CD4-positive, CD25-positive, alpha-beta regulatory T cell (primary cell): Measurements from ENCODE around the gene AAR2. TPM values are rescaled to one million over a fixed set of nuclear protein-coding genes. Genes with fewer than 3 reads are reported as not detected.
A peak's percentile ranks its signal among the peaks of the same experiment; 100 is the strongest.

Experiments used
- ATAC-seq, 2 donors: fragments of 150-1000 bp; cut with Tn5 transposase; one replicate each; pipeline ENCODE4 v1.10.0; 2021; ENCODE audit warnings: low read depth in 2 of 2, moderate number of reproducible peaks in 2 of 2, moderate library complexity in 1 of 2
- DNase-seq, 3 donors: peaks; one replicate each; pipeline versions ENCODE4 v3.0.0 to v3.0.0-alpha.2; 2012 to 2022; ENCODE audit warnings: mixed read lengths in 1 of 3
- H3K27ac ChIP-seq: one replicate; pipeline ENCODE4 v1.7.0; 2013; ENCODE audit warnings: mild to moderate bottlenecking, low read length; ENCODE audit not compliant: insufficient read depth, poor library complexity, severe bottlenecking
- H3K27me3 ChIP-seq: one replicate; pipeline ENCODE4 v1.7.0; 2013; ENCODE audit warnings: low read length; ENCODE audit not compliant: control insufficient read depth, insufficient read depth
- H3K36me3 ChIP-seq: one replicate; pipeline ENCODE4 v1.7.0; 2013; ENCODE audit warnings: mild to moderate bottlenecking, low read length, moderate library complexity; ENCODE audit not compliant: control insufficient read depth, insufficient read depth
- H3K4me1 ChIP-seq: 2 replicates; pipeline ENCODE4 v1.7.0; 2013; ENCODE audit warnings: mild to moderate bottlenecking, low read length; ENCODE audit not compliant: insufficient read depth, control insufficient read depth, poor library complexity, severe bottlenecking
- H3K4me3 ChIP-seq: one replicate; pipeline ENCODE4 v1.7.0; 2013; ENCODE audit warnings: low read depth, mild to moderate bottlenecking, low read length, moderate library complexity
- H3K9me3 ChIP-seq, 2 experiments: 1 replicate in 1 of 2; 2 replicates in 1 of 2; pipeline ENCODE4 v1.7.0; 2013; ENCODE audit warnings: low read length in 2 of 2, mild to moderate bottlenecking in 1 of 2, moderate library complexity in 1 of 2; ENCODE audit not compliant: control insufficient read depth in 2 of 2
- H3K27ac Mint-ChIP-seq, 3 donors: one replicate each; pipeline ENCODE4 v1.8.0; 2020 to 2022; ENCODE audit warnings: mild to moderate bottlenecking in 3 of 3, mixed read lengths in 3 of 3, moderate library complexity in 2 of 3
- H3K27me3 Mint-ChIP-seq: one replicate; pipeline ENCODE4 v1.8.0; 2022; ENCODE audit warnings: mild to moderate bottlenecking, mixed read lengths
- H3K36me3 Mint-ChIP-seq: one replicate; pipeline ENCODE4 v1.8.0; 2020; ENCODE audit warnings: mixed read lengths
- H3K4me1 Mint-ChIP-seq, 4 donors: one replicate each; pipeline ENCODE4 v1.8.0; 2020 to 2022; ENCODE audit warnings: mixed read lengths in 4 of 4, mild to moderate bottlenecking in 1 of 4
- H3K4me3 Mint-ChIP-seq, 4 donors: one replicate each; pipeline ENCODE4 v1.8.0; 2020 to 2022; ENCODE audit warnings: mild to moderate bottlenecking in 4 of 4, mixed read lengths in 4 of 4, moderate library complexity in 3 of 4
- H3K9me3 Mint-ChIP-seq, 7 donors: one replicate each; pipeline ENCODE4 v1.8.0; 2020 to 2022; ENCODE audit warnings: mixed read lengths in 7 of 7, mild to moderate bottlenecking in 3 of 7, moderate library complexity in 2 of 7
- polyA plus RNA-seq, 4 donors: library from polyadenylated mRNA; unstranded; fragments of 300-500 nt; fragmentation: Illumina TruSeq; gene quantifications; one replicate each; pipeline ENCODE4 v1.2.3, GENCODE V29; 2021
- total RNA-seq: library from RNA; stranded (reverse); gene quantifications from one replicate; pipeline ENCODE4 v1.2.3, GENCODE V29; 2022

Gene AAR2
- total and polyA plus RNA-seq, 5 donors from 2014 or later = 18.0 to 58.3 (median 49.0) TPM

- no peak for DNase-seq
- no peak for ATAC-seq
- Histone ChIP-seq H3K36me3 (no peaks in the 10 kb centered on the region), H3K27me3 (no peaks in the 10 kb centered on the region), H3K4me3 (no peak overlapping the region), H3K4me1 (no peaks in the 10 kb centered on the region), H3K9me3 (no peaks in the 10 kb centered on the region), H3K27ac (no peak overlapping the region)
- Mint-ChIP-seq H3K9me3 (no peaks in the 10 kb centered on the region), H3K36me3 (no peaks in the 10 kb centered on the region), H3K27me3 (peaks cover 5% of the 10 kb centered on the region), H3K4me1 (no peaks in the 10 kb centered on the region), H3K4me3 (no peak overlapping the region), H3K27ac (no peak overlapping the region)
Measured at GRCh38 chr20:36213362-36213761, 22.9 kb upstream of the AAR2 start.

GRCh38 chr20:36214684-36215256, 21.5 kb upstream of the AAR2 start:
- H3K4me1 Mint-ChIP-seq = no peaks in the 10 kb centered on the region
- no peaks in the 10 kb centered on the region for H3K9me3 Mint-ChIP-seq
- peak in 2 of 3 donors; percentile 11 to 18 for DNase-seq
- Histone ChIP-seq H3K4me3 (no peak overlapping the region), H3K27ac (no peak overlapping the region), H3K27me3 (no peaks in the 10 kb centered on the region), H3K36me3 (no peaks in the 10 kb centered on the region), H3K4me1 (no peaks in the 10 kb centered on the region), H3K9me3 (no peaks in the 10 kb centered on the region)
- no peak overlapping the region for H3K4me3 Mint-ChIP-seq
- no peak for ATAC-seq
- no peaks in the 10 kb centered on the region for H3K36me3 Mint-ChIP-seq
- H3K27ac Mint-ChIP-seq = no peak overlapping the region
- peaks cover 5% of the 10 kb centered on the region for H3K27me3 Mint-ChIP-seq

GRCh38 chr20:36215778-36216177, 20.5 kb upstream of the AAR2 start:
- Mint-ChIP-seq H3K36me3 (no peaks in the 10 kb centered on the region), H3K27me3 (peaks cover 5% of the 10 kb centered on the region), H3K4me3 (no peak overlapping the region), H3K27ac (no peak overlapping the region), H3K9me3 (no peaks in the 10 kb centered on the region), H3K4me1 (no peaks in the 10 kb centered on the region)
- H3K36me3 ChIP-seq = no peaks in the 10 kb centered on the region
- no peaks in the 10 kb centered on the region for H3K4me1 ChIP-seq
- H3K4me3 ChIP-seq = no peak overlapping the region
- H3K9me3 ChIP-seq = no peaks in the 10 kb centered on the region
- H3K27ac ChIP-seq = no peak overlapping the region
- H3K27me3 ChIP-seq = no peaks in the 10 kb centered on the region
- DNase-seq = no peak
- no peak for ATAC-seq

- no peak for DNase-seq
- Mint-ChIP-seq H3K36me3 (no peaks in the 10 kb centered on the region), H3K9me3 (no peaks in the 10 kb centered on the region), H3K27me3 (peaks cover 5% of the 10 kb centered on the region), H3K4me3 (no peak overlapping the region), H3K4me1 (no peaks in the 10 kb centered on the region), H3K27ac (no peak overlapping the region)
- Histone ChIP-seq H3K4me3 (no peak overlapping the region), H3K27me3 (no peaks in the 10 kb centered on the region), H3K4me1 (no peaks in the 10 kb centered on the region), H3K27ac (no peak overlapping the region), H3K36me3 (no peaks in the 10 kb centered on the region), H3K9me3 (no peaks in the 10 kb centered on the region)
- ATAC-seq = no peak
Measured at GRCh38 chr20:36216314-36217025, 19.8 kb upstream of the AAR2 start.

- ATAC-seq (no peak), DNase-seq (no peak)
- no peak overlapping the region for H3K4me3 ChIP-seq
- Mint-ChIP-seq H3K9me3 (no peaks in the 10 kb centered on the region), H3K36me3 (no peaks in the 10 kb centered on the region), H3K27me3 (peaks cover 5% of the 10 kb centered on the region), H3K4me3 (no peak overlapping the region), H3K4me1 (no peaks in the 10 kb centered on the region), H3K27ac (peak overlapping the region in 1 of 3 donors; percentile 32)
- H3K27me3 ChIP-seq = no peaks in the 10 kb centered on the region
- no peaks in the 10 kb centered on the region for H3K9me3 ChIP-seq
- no peaks in the 10 kb centered on the region for H3K36me3 ChIP-seq
- H3K4me1 ChIP-seq = no peaks in the 10 kb centered on the region
- H3K27ac ChIP-seq = no peak overlapping the region
Measured at GRCh38 chr20:36217226-36217625, 19.1 kb upstream of the AAR2 start.

GRCh38 chr20:36218380-36219064, 17.8 kb upstream of the AAR2 start:
- Histone ChIP-seq H3K27me3 (no peaks in the 10 kb centered on the region), H3K36me3 (no peaks in the 10 kb centered on the region), H3K4me1 (no peaks in the 10 kb centered on the region), H3K27ac (no peak overlapping the region), H3K9me3 (no peaks in the 10 kb centered on the region), H3K4me3 (no peak overlapping the region)
- Mint-ChIP-seq H3K4me1 (no peaks in the 10 kb centered on the region), H3K36me3 (no peaks in the 10 kb centered on the region), H3K27ac (no peak overlapping the region), H3K27me3 (no peaks in the 10 kb centered on the region), H3K4me3 (no peak overlapping the region), H3K9me3 (no peaks in the 10 kb centered on the region)
- ATAC-seq (no peak), DNase-seq (no peak)

GRCh38 chr20:36219671-36220220, 16.5 kb upstream of the AAR2 start:
- H3K4me3 ChIP-seq = no peak overlapping the region
- no peaks in the 10 kb centered on the region for H3K9me3 Mint-ChIP-seq
- H3K27me3 Mint-ChIP-seq = no peaks in the 10 kb centered on the region
- no peak overlapping the region for H3K27ac ChIP-seq
- ATAC-seq (no peak), DNase-seq (no peak)
- no peaks in the 10 kb centered on the region for H3K9me3 ChIP-seq
- H3K27ac Mint-ChIP-seq = no peak overlapping the region
- no peak overlapping the region for H3K4me3 Mint-ChIP-seq
- H3K27me3 ChIP-seq = no peaks in the 10 kb centered on the region
- H3K4me1 ChIP-seq = no peaks in the 10 kb centered on the region
- no peaks in the 10 kb centered on the region for H3K36me3 Mint-ChIP-seq
- H3K36me3 ChIP-seq = no peaks in the 10 kb centered on the region
- H3K4me1 Mint-ChIP-seq = no peaks in the 10 kb centered on the region
